Measurements from ENCODE around the gene ATAD3C.
"Not testable (repeated sequence)": the region's sequence is repeated elsewhere in the genome, so short reads cannot be mapped to it uniquely, and the experiment has no call there.

ATAD3C gene

DNA sequence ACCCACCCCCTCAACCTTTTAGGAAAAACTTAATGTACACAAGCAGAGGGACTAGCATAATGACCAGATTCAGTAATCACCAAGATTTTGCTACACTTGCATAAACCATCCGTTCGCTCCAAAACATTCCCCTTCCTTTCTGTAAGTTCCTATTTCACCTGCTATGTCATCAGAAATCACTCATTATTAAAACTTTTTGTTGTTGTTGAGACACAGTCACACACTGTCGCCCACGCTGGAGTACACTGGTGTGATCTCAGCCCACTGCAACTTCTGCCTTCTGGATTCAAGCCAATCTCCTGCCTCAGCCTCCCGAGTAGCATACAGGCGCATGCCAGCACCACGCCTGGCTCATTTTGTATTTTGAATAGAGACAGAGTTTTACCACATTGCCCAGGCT is 45.8 kb upstream of the ATAD3C start:
- no peak overlapping the region for H3K4me3 ChIP-seq (ENCODE audit: low read depth, low read length)
- no peak for TF ChIP-seq POLR2A (IDR thresholded peaks at IDR 0.05; ENCODE audit: extremely low read depth, insufficient read length)
- no peak for TF ChIP-seq MYC (IDR thresholded peaks at IDR 0.05; ENCODE audit: low read depth, low read length)
- TF ChIP-seq, protein P1, sequence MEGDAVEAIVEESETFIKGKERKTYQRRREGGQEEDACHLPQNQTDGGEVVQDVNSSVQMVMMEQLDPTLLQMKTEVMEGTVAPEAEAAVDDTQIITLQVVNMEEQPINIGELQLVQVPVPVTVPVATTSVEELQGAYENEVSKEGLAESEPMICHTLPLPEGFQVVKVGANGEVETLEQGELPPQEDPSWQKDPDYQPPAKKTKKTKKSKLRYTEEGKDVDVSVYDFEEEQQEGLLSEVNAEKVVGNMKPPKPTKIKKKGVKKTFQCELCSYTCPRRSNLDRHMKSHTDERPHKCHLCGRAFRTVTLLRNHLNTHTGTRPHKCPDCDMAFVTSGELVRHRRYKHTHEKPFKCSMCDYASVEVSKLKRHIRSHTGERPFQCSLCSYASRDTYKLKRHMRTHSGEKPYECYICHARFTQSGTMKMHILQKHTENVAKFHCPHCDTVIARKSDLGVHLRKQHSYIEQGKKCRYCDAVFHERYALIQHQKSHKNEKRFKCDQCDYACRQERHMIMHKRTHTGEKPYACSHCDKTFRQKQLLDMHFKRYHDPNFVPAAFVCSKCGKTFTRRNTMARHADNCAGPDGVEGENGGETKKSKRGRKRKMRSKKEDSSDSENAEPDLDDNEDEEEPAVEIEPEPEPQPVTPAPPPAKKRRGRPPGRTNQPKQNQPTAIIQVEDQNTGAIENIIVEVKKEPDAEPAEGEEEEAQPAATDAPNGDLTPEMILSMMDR (IDR thresholded peaks at IDR 0.05; ENCODE audit: low read depth, low read length): no peak
- TF ChIP-seq, protein P2, sequence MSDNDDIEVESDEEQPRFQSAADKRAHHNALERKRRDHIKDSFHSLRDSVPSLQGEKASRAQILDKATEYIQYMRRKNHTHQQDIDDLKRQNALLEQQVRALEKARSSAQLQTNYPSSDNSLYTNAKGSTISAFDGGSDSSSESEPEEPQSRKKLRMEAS (IDR thresholded peaks at IDR 0.05; ENCODE audit: low read depth, low read length): no peak
- DNase-seq (ENCODE audit: low read depth): no peak

DNA sequence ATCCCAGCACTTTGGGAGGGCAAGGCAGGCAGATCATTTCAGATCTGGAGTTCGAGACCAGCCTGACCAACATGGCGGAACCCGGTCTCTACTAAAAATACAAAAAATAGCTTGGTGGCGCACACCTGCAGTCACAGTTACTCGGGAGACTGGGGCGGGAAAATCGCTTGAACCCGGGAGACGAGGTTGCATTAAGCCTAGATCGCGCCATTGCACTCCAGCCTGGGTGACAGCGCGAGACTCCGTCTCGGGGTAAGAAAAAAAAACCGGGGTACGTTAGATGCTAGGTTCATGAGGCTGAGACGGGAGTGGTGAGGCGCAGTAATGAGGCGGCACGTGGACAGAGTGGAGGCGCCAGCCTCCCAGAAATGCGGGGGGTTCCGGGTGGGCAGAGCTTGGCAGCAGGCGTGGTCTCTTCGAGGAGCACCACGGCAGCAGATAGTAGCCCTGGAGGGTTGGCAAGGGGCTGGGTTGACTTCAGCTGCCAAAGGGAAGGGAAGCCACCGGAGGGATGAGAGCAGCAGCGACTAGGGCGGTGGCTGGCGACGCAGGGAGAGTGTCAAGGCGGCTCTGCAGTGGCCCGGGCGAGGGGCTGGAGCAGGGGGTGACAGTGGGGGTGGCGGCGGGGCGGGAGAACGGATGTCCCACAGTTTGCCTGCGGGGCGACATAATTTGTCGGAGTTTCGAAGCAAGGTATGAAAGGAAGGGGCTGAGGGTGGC is 43.2 kb upstream of the ATAD3C start:
- no peak for TF ChIP-seq POLR2A (IDR thresholded peaks at IDR 0.05; ENCODE audit: extremely low read depth, insufficient read length)
- peak; percentile 25; the same call in 1 of the 2 replicates for TF ChIP-seq MYC (IDR thresholded peaks at IDR 0.05; ENCODE audit: low read depth, low read length)
- TF ChIP-seq, protein P1 (IDR thresholded peaks at IDR 0.05; ENCODE audit: low read depth, low read length): no peak
- peak overlapping the region; percentile 91 for H3K4me3 ChIP-seq (ENCODE audit: low read depth, low read length)
- DNase-seq (ENCODE audit: low read depth): peak; percentile 56

DNA sequence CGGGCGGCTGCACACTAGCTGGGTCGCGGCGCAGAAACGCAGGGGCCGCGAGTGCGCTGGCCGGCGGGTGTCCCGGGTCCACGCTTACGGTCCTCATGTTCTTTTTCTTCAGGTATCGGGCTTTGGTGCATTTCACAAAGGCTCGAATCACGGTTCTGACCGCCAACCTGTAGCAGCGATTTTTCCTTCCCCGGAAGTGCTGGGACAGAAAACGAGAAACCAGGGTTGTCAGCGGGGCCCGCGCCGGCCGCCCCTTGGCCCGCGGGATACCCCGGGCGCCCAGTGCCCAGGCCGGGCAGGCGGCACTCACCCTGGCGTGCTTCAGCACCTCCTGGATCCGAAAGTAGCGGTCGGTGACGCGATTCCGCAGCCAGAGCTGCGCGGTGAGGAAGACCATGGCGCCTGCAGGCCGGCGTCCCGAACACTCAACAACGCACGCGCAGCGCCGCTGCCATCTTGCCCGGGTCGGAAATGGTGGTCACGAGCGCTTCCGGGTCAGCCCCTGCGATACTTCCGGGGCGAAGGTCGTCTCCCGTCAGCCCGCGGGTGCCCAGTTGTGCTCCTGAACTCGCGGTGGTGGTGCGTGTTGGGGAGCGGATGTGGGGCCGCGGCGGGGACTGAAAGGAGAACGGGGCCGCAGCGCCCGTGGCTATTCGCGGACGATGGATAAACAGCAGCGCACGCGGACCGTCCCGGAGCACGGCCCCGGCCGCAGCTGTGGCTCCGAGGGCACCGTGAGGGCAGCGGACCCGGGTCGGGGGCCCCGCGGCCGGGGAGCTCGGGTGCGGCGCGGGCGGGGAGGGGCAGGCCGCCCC is 42.5 kb upstream of the ATAD3C start, which contains the start of gene MRPL20:
MRPL20 (minus strand) TSS at position 473 of the 815 bp plus-strand sequence; CDS start at position 397, 76 bp downstream.
- peak within 1 kb of the TSS; percentile 91 for H3K4me3 ChIP-seq (ENCODE audit: low read depth, low read length)
- TF ChIP-seq POLR2A (IDR thresholded peaks at IDR 0.05; ENCODE audit: extremely low read depth, insufficient read length) (peak; percentile 94), MYC (IDR thresholded peaks at IDR 0.05; ENCODE audit: low read depth, low read length) (peak; percentile 96)
- TF ChIP-seq, protein P2 (IDR thresholded peaks at IDR 0.05; ENCODE audit: low read depth, low read length): peak; percentile 88
- TF ChIP-seq, protein P1 (IDR thresholded peaks at IDR 0.05; ENCODE audit: low read depth, low read length): no peak
- peak; percentile 95 for DNase-seq (ENCODE audit: low read depth)

DNA sequence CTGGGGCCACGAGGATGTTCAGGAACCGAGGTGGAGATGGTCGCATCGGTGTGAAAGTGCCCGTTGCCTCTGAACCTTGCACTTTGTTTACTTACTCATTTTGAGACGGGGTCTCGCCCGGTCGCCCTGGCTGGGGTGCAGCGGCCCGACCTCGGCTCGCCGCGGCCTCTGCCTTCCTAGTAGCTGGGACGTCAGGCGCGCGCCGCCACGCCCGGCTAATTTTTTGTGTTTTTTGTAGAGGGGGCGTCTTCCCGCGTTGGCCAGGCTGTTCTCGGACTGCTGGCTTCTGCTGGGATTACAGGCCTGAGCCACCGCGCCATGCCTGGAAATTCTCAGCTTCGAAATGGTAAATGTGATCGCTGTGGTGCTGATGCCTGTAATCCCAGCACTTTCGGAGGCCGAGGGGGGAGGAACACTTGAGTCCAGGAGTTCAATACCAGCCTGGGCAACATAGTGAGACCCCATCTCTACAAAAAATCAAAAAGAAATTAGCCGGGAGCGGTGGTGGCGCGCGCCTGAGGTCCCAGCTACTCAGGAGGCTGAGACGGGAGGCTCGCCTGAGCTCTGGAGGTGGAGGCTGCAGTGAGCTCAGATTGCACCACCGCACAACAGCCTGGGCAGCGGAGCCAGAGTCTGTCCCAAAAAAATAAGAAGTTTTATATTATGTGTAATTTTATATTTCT is 41.7 kb upstream of the ATAD3C start:
- peak; percentile 53 for DNase-seq (ENCODE audit: low read depth)
- TF ChIP-seq, protein P2 (IDR thresholded peaks at IDR 0.05; ENCODE audit: low read depth, low read length): 0 out of 2 replicates have a peak, but pooled peaks have one; percentile 6
- TF ChIP-seq MYC (IDR thresholded peaks at IDR 0.05; ENCODE audit: low read depth, low read length): no peak
- no peak for TF ChIP-seq POLR2A (IDR thresholded peaks at IDR 0.05; ENCODE audit: extremely low read depth, insufficient read length)
- TF ChIP-seq, protein P1 (IDR thresholded peaks at IDR 0.05; ENCODE audit: low read depth, low read length): no peak
- H3K4me3 ChIP-seq (ENCODE audit: low read depth, low read length): peak overlapping the region; percentile 91

DNA sequence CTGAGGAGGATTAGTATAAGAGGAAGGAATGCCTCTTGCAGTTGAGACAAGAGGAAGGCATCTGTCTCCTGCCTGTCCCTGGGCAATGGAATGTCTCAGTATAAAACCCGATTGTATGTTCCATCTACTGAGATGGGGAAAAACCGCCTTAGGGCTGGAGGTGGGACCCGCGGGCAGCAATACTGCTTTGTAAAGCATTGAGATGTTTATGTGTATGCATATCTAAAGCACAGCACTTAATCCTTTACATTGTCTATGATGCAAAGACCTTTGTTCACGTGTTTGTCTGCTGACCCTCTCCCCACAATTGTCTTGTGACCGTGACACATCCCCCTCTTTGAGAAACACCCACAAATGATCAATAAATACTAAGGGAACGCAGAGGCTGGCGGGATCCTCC is 39.3 kb upstream of the ATAD3C start:
- not testable (repeated sequence) for DNase-seq (ENCODE audit: low read depth); H3K4me3 ChIP-seq (ENCODE audit: low read depth, low read length)

DNA sequence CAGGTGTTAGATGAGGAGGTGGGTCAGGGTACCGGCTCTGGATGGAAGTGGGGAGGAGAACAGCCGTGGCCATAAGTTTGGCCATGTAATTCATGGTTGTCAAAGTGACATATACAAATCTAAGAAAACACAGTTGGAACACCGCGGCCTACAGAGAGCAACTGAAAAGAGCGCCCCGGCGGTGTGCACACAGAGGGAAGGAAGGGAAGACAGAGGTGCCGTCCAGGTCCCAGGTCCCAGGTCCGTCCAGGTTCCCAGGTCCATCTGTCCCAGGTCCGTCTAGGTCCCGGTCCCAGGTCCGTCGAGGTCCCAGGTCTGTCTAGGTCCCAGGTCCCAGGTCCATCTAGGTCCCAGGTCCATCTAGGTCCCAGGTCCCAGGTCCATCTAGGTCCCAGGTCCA is 37.9 kb upstream of the ATAD3C start:
- H3K4me3 ChIP-seq (ENCODE audit: low read depth, low read length): no peak overlapping the region
- no peak for DNase-seq (ENCODE audit: low read depth)
- TF ChIP-seq, protein P2 (IDR thresholded peaks at IDR 0.05; ENCODE audit: low read depth, low read length): no peak
- TF ChIP-seq, protein P1 (IDR thresholded peaks at IDR 0.05; ENCODE audit: low read depth, low read length): no peak
- TF ChIP-seq POLR2A (IDR thresholded peaks at IDR 0.05; ENCODE audit: extremely low read depth, insufficient read length) (no peak), MYC (IDR thresholded peaks at IDR 0.05; ENCODE audit: low read depth, low read length) (no peak)

DNA sequence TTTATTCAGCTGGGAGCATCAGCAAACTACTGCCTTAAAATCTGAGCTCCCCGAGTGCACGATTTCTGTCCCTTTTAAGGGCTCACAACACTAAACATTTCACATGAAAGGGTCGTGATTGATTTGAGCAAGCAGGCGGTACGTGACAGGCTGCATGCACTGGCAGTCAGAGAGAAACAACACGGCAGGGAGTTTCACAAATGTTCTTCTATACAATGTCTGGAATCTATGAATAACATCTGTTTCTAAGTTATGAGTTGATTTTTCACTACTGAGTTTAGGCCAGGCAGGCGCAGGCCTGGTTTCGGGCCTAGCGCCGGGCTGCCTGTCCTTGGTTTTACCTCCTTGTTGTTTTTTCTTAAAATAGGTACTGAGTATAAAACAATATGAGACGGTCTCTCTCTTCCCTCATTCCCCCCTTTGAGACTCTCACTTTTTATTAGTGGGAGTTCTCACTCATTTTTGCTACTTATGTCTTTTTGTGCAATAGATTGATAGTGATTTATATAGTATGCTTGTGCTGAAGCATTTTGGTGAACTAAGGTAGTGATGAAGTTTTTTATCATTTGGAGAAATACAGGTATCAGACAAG is 37.1 kb upstream of the ATAD3C start:
- not testable (repeated sequence) for DNase-seq (ENCODE audit: low read depth); H3K4me3 ChIP-seq (ENCODE audit: low read depth, low read length)
